ENCODE results near the gene PSMC1.

GRCh38 chr14:90300611-90301047, 44.3 kb downstream of the PSMC1 start:
- TF ChIP-seq CTCF (IDR thresholded peaks at IDR 0.05; ENCODE audit: insufficient read depth, low read depth, low read length): no peak
- no peak for TF ChIP-seq EZH2 (IDR thresholded peaks at IDR 0.05; ENCODE audit: insufficient read depth, low read length)
